ENCODE results near the gene COL7A1.
"Not testable (repeated sequence)": the region's sequence is repeated elsewhere in the genome, so short reads cannot be mapped to it uniquely, and the experiment has no call there.

Gene COL7A1

DNA sequence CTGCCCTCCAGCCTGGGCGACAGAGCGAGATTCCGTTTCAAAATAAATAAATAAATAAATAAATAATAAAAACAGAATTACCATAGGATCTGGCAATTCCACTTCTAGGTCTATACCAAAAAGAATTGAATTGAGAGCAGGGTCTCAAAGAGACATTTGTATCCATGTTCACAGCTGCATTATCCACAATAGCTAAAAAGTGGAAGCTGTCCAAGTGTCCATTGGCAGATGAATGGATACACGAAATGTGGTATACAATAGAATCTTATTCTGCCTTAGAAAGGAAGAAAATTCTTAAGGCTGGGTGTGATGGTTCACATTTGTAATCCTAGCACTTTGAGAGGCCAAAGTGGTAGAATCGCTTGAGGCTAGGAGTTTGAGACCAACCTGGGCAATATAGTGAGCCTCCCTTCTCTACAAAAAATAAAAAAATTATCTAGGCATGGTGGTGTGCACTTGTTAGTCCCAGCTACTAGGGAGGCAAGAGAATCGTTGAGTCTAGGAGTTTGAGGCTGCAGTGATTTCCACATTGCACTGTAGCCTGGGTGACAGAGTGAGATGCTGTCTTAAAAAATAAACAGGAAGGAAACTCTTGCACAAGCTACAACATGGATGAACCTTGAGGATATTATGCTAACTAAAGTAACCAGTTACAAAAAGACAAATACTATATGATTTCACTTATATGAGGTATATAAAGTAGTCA lies 62.7 kb downstream of the COL7A1 start:
- no peaks in the 10 kb centered on the region for H3K9me3 ChIP-seq (ENCODE audit: insufficient read depth, low read length)
- no peaks in the 10 kb centered on the region; the same call in 1 of the 2 replicates for H4K20me1 ChIP-seq (ENCODE audit: insufficient read depth, low read length)
- peaks cover 62% of the 10 kb centered on the region for H3K36me3 ChIP-seq (replicated peaks; ENCODE audit: low read depth, low read length)
- H2AFZ ChIP-seq (ENCODE audit: low read depth, low read length) = no peak overlapping the region
- no peak overlapping the region for H3K4me3 ChIP-seq (ENCODE audit: low read length)
- no peak overlapping the region for H3K27ac ChIP-seq (ENCODE audit: low read length)
- H3K4me2 ChIP-seq (ENCODE audit: low read length) = no peak overlapping the region
- H3K79me2 ChIP-seq (ENCODE audit: low read length) = no peaks in the 10 kb centered on the region
- TF ChIP-seq, protein P1, sequence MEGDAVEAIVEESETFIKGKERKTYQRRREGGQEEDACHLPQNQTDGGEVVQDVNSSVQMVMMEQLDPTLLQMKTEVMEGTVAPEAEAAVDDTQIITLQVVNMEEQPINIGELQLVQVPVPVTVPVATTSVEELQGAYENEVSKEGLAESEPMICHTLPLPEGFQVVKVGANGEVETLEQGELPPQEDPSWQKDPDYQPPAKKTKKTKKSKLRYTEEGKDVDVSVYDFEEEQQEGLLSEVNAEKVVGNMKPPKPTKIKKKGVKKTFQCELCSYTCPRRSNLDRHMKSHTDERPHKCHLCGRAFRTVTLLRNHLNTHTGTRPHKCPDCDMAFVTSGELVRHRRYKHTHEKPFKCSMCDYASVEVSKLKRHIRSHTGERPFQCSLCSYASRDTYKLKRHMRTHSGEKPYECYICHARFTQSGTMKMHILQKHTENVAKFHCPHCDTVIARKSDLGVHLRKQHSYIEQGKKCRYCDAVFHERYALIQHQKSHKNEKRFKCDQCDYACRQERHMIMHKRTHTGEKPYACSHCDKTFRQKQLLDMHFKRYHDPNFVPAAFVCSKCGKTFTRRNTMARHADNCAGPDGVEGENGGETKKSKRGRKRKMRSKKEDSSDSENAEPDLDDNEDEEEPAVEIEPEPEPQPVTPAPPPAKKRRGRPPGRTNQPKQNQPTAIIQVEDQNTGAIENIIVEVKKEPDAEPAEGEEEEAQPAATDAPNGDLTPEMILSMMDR (IDR thresholded peaks at IDR 0.05; ENCODE audit: low read depth, low read length) = no peak
- TF ChIP-seq EZH2phosphoT487 (IDR thresholded peaks at IDR 0.05; ENCODE audit: low read depth) = no peak
- H3K9ac ChIP-seq (ENCODE audit: low read length) = no peak overlapping the region
- H3K27me3 ChIP-seq (ENCODE audit: low read depth, low read length) = no peaks in the 10 kb centered on the region
- no peaks in the 10 kb centered on the region for H3K4me1 ChIP-seq (ENCODE audit: low read length)

DNA sequence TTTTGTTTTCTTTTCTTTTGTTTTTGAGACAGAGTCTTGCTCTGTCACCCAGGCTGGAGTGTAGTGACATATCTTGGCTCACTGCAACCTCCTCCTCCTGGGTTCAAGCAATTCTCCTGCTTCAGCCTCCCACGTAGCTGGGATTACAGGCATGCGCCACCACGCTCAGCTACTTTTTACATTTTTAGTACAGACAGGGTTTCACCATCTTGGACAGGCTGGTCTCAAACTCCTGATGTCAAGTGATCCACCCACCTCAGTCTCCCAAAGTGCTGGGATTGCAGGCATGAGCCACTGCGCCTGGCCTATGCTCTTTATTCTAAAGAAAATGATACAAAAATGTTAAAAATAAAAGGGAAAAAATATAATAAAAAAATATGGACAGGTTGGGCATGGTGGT lies 64.4 kb downstream of the COL7A1 start:
- peaks cover 58% of the 10 kb centered on the region for H3K36me3 ChIP-seq (replicated peaks; ENCODE audit: low read depth, low read length)
- not testable (repeated sequence) for H4K20me1 ChIP-seq (ENCODE audit: insufficient read depth, low read length)

DNA sequence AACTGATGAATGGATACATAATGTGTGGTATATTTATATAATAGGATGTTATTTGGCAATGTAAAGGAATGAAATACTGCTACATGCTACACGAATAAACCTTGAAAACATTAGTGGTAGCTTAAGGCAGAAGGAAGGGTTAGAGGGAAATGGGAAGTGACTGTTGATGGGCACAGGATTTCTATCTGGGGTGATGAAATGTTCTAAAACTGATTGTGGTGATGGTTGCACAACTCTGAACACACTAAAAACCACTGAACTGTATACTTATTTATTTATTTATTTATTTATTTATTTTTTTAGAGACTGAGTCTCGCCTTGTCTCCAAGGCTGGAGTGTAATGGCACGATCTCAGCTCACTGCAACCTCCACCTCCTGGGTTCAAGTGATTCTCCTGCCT lies 66.4 kb downstream of the COL7A1 start:
- no peak overlapping the region for H2AFZ ChIP-seq (ENCODE audit: low read depth, low read length)
- H3K4me3 ChIP-seq (ENCODE audit: low read length) = no peak overlapping the region
- H4K20me1 ChIP-seq (ENCODE audit: insufficient read depth, low read length) = no peaks in the 10 kb centered on the region
- H3K9me3 ChIP-seq (ENCODE audit: insufficient read depth, low read length) = no peaks in the 10 kb centered on the region
- no peak overlapping the region for H3K9ac ChIP-seq (ENCODE audit: low read length)
- no peak overlapping the region for H3K27ac ChIP-seq (ENCODE audit: low read length)
- no peak for TF ChIP-seq EZH2phosphoT487 (IDR thresholded peaks at IDR 0.05; ENCODE audit: low read depth)
- TF ChIP-seq, protein P1 (IDR thresholded peaks at IDR 0.05; ENCODE audit: low read depth, low read length) = no peak
- peaks cover 54% of the 10 kb centered on the region for H3K36me3 ChIP-seq (replicated peaks; ENCODE audit: low read depth, low read length)
- no peaks in the 10 kb centered on the region for H3K4me1 ChIP-seq (ENCODE audit: low read length)
- H3K4me2 ChIP-seq (ENCODE audit: low read length) = no peak overlapping the region
- H3K79me2 ChIP-seq (ENCODE audit: low read length) = no peaks in the 10 kb centered on the region
- no peaks in the 10 kb centered on the region for H3K27me3 ChIP-seq (ENCODE audit: low read depth, low read length)

More for the DNA sequence above, 64.4 kb downstream of the COL7A1 start:
- H3K9me3 ChIP-seq (ENCODE audit: insufficient read depth, low read length); H2AFZ ChIP-seq (ENCODE audit: low read depth, low read length); H3K27ac ChIP-seq (ENCODE audit: low read length); H3K9ac ChIP-seq (ENCODE audit: low read length); H3K4me3 ChIP-seq (ENCODE audit: low read length); H3K4me2 ChIP-seq (ENCODE audit: low read length); H3K27me3 ChIP-seq (ENCODE audit: low read depth, low read length); H3K79me2 ChIP-seq (ENCODE audit: low read length); H3K4me1 ChIP-seq (ENCODE audit: low read length): not testable (repeated sequence)

DNA sequence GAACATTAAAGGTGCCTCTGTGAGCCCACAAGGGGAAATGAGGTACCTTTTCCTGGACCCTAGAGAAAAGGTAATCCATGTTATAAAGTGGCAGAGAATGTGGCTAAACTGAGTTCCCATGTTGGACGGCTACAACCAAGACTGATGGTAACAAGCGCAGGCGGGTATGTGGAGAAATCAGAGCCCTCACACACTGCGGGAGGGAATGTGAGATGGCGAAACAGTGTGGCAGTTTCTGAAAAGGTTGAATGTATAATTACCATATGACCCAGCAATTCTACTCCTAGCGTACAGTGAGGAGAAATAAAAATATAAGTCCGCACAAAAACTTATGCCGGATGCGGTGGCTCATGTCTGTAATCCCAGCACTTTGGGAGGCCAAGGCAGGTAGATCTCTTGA lies 67.1 kb downstream of the COL7A1 start:
- no peak overlapping the region for H3K9ac ChIP-seq (ENCODE audit: low read length)
- no peak overlapping the region for H2AFZ ChIP-seq (ENCODE audit: low read depth, low read length)
- H4K20me1 ChIP-seq (ENCODE audit: insufficient read depth, low read length) = no peaks in the 10 kb centered on the region
- no peaks in the 10 kb centered on the region for H3K4me1 ChIP-seq (ENCODE audit: low read length)
- no peaks in the 10 kb centered on the region for H3K9me3 ChIP-seq (ENCODE audit: insufficient read depth, low read length)
- H3K36me3 ChIP-seq (replicated peaks; ENCODE audit: low read depth, low read length) = peaks cover 55% of the 10 kb centered on the region
- no peaks in the 10 kb centered on the region for H3K27me3 ChIP-seq (ENCODE audit: low read depth, low read length)
- TF ChIP-seq EZH2phosphoT487 (IDR thresholded peaks at IDR 0.05; ENCODE audit: low read depth) = no peak
- H3K4me3 ChIP-seq (ENCODE audit: low read length) = no peak overlapping the region
- H3K79me2 ChIP-seq (ENCODE audit: low read length) = no peaks in the 10 kb centered on the region
- H3K4me2 ChIP-seq (ENCODE audit: low read length) = no peak overlapping the region
- H3K27ac ChIP-seq (ENCODE audit: low read length) = no peak overlapping the region

DNA sequence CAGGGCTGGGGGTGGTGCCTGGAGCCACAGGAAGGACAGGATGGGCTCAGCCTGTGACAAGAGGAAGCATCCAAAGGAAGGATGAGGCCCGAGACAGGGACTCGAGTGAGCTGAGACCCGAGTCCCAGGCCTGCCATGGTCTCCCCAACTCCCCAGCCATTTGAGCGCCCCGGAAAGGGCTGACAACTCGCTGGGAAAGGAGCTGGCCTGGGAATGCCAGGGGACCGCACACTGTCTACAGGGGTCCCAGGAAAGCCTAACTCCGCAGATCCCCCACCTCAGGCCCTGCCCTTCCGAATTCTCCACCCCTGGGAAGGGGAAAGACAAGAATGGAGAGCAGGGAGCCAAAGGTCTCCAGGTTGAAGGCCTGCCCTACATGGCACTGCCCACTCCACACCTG lies 70.2 kb downstream of the COL7A1 start:
- Histone ChIP-seq H2AFZ (ENCODE audit: low read depth, low read length) (no peak overlapping the region), H3K4me3 (ENCODE audit: low read length) (no peak overlapping the region), H4K20me1 (ENCODE audit: insufficient read depth, low read length) (no peaks in the 10 kb centered on the region), H3K27me3 (ENCODE audit: low read depth, low read length) (no peaks in the 10 kb centered on the region), H3K4me2 (ENCODE audit: low read length) (no peak overlapping the region), H3K36me3 (replicated peaks; ENCODE audit: low read depth, low read length) (peaks cover 51% of the 10 kb centered on the region), H3K79me2 (ENCODE audit: low read length) (no peaks in the 10 kb centered on the region), H3K9me3 (ENCODE audit: insufficient read depth, low read length) (no peaks in the 10 kb centered on the region), H3K4me1 (ENCODE audit: low read length) (peaks cover 10% of the 10 kb centered on the region; the same call in 1 of the 2 replicates), H3K9ac (ENCODE audit: low read length) (no peak overlapping the region), H3K27ac (ENCODE audit: low read length) (no peak overlapping the region)
- TF ChIP-seq EZH2phosphoT487 (IDR thresholded peaks at IDR 0.05; ENCODE audit: low read depth) = no peak
- TF ChIP-seq, protein P1 (IDR thresholded peaks at IDR 0.05; ENCODE audit: low read depth, low read length) = no peak

Measured in OCI-LY3 (cell line).